Astrocyte of the spinal cord (primary cell): ENCODE measurements around the gene DNAH10.

Source experiments
- DNase-seq: peaks from one replicate; pipeline ENCODE4 v3.0.0; 2011; ENCODE audit warnings: low read depth, low spot score
- H3K4me3 ChIP-seq: 2 replicates; pipeline ENCODE4 v1.5.1; 2011; ENCODE audit warnings: low read depth, mild to moderate bottlenecking, low read length, moderate library complexity
- in situ Hi-C: cut with HindIII; loops from 2 replicates; pipeline ENCODE4 v1.10.0; 2017; ENCODE audit warnings: low sequenced_read_pairs
- TF ChIP-seq, protein P1 (sequence below): IDR thresholded peaks from 2 replicates; pipeline ENCODE4 v1.5.1; 2012; ENCODE audit warnings: low read depth, mild to moderate bottlenecking, low read length, inconsistent platforms

The DNAH10 gene

GRCh38 chr12:123840765-123841425 is 78.8 kb downstream of the DNAH10 start:
- TF ChIP-seq, protein P1, sequence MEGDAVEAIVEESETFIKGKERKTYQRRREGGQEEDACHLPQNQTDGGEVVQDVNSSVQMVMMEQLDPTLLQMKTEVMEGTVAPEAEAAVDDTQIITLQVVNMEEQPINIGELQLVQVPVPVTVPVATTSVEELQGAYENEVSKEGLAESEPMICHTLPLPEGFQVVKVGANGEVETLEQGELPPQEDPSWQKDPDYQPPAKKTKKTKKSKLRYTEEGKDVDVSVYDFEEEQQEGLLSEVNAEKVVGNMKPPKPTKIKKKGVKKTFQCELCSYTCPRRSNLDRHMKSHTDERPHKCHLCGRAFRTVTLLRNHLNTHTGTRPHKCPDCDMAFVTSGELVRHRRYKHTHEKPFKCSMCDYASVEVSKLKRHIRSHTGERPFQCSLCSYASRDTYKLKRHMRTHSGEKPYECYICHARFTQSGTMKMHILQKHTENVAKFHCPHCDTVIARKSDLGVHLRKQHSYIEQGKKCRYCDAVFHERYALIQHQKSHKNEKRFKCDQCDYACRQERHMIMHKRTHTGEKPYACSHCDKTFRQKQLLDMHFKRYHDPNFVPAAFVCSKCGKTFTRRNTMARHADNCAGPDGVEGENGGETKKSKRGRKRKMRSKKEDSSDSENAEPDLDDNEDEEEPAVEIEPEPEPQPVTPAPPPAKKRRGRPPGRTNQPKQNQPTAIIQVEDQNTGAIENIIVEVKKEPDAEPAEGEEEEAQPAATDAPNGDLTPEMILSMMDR = no peak
- DNase-seq = no peak
- in situ Hi-C loops = no loop called here
- H3K4me3 ChIP-seq = no peak overlapping the region

- in situ Hi-C loops = no loop called here
These were observed 82.0 kb downstream of the DNAH10 start for GRCh38 chr12:123843912-123844748.

GRCh38 chr12:123845881-123846280 is 83.8 kb downstream of the DNAH10 start:
- in situ Hi-C loops = no loop called here
- no peak for DNase-seq
- H3K4me3 ChIP-seq = no peak overlapping the region
- TF ChIP-seq, protein P1 = no peak

More at GRCh38 chr12:123843912-123844748, 82.0 kb downstream of the DNAH10 start:
- TF ChIP-seq, protein P1 = no peak
- no peak overlapping the region for H3K4me3 ChIP-seq
- no peak for DNase-seq

DNA sequence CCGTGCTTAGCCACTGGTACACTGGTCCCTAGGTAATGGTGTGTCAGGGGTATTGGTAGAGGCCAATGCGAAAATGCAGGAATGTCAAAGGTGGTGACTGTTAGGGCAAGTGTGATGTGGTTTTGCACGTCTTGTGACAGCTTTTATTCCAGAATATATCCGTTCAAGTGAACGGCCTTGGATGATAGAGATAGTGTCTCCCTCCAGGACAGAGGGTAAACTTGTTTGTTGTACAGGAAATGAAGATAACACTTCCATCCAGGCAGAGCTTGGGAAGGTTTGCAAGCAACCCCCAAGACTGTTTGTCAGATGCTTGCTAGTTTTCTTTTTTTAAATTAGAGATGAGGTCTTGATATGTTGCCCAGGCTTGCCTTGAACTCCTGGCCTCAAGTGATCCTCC is 84.2 kb downstream of the DNAH10 start:
- TF ChIP-seq, protein P1 = no peak
- H3K4me3 ChIP-seq = no peak overlapping the region
- no peak for DNase-seq
- in situ Hi-C loops = no loop called here

DNA sequence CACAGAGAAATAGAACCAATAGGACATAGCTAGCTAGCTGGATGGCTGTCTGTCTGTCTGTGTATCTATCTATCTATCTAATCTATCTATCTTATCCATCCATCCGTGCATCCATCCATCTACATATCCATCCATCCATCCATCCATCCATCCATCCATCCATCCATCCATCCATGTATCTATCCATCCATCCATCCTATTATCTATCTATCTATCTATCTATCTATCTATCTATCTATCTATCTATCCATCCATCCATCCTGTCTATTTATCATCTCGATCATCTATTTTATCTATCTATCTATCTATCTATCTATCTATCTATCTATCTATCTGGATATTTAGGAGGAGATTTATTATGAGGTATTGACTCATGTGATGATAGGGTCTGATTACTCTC is 84.9 kb downstream of the DNAH10 start:
- no peak for DNase-seq
- in situ Hi-C loops = no loop called here
- TF ChIP-seq, protein P1 = no peak
- H3K4me3 ChIP-seq = no peak overlapping the region

- H3K4me3 ChIP-seq = no peak overlapping the region
- DNase-seq = no peak
- TF ChIP-seq, protein P1 = no peak
- in situ Hi-C loops = no loop called here
These were observed 85.8 kb downstream of the DNAH10 start for GRCh38 chr12:123847876-123848275.
